HCT116 (cell line): ENCODE measurements around the gene LRRC4C. TPM values are rescaled to one million over a fixed set of nuclear protein-coding genes. Genes with fewer than 3 reads are reported as not detected.

Experiments
- ATAC-seq: fragments of 200-7000 bp; cut with Tn5 transposase; 2 replicates; pipeline ENCODE4 v1.9.1; 2020; ENCODE audit warnings: mild to moderate bottlenecking, moderate library complexity
- BruUV-seq: library from RNA; stranded (reverse); fragments of 400-500 nt; replicated peaks from 2 replicates; lab custom pipeline; 2021; lab: Mats Ljungman, UMichigan
- CTCF ChIA-PET: fragments of 300-600 bp; sonication (Branson Sonifier 250); formaldehyde crosslinking; loops from one replicate; lab custom pipeline; 2021; ENCODE audit warnings: antibody characterized with exemption; lab: Charles Lee
- POLR2A ChIA-PET: fragments of 300-600, 350-600 bp; sonication (Branson Sonifier 250); formaldehyde crosslinking; loops from one replicate; lab custom pipeline; 2021; ENCODE audit warnings: antibody characterized with exemption; lab: Charles Lee
- RAD21 ChIA-PET, 2 experiments: fragments of 300-600 bp; sonication (Branson Sonifier 250); formaldehyde crosslinking; loops; one replicate each; lab custom pipeline; 2023; ENCODE audit warnings: low total read pairs in 2 of 2; ENCODE audit not compliant: uncharacterized antibody in 2 of 2, unreplicated experiment in 2 of 2, low non-redundant PET in 1 of 2; lab: Charles Lee
- DNase-seq: peaks from one replicate; pipeline ENCODE4 v3.0.0-alpha.2; 2010; ENCODE audit warnings: low read depth, low spot score
- H2AFZ ChIP-seq: fragments of 200-600 bp; shearing (Covaris generic), sonication (generic); 2 replicates; pipeline ENCODE4 v1.6.1; 2017; ENCODE audit warnings: low read depth, mixed run types, mixed read lengths, antibody characterized with exemption, low read length; ENCODE audit not compliant: poor library complexity, severe bottlenecking
- H3K27ac ChIP-seq: 2 replicates; pipeline ENCODE4 v1.5.1; 2012; ENCODE audit warnings: low read depth, low read length
- H3K27me3 ChIP-seq: fragments of 200-600 bp; sonication (generic); 2 replicates; pipeline ENCODE4 v1.6.1; 2016; ENCODE audit warnings: mixed run types, low read length, mixed read lengths; ENCODE audit not compliant: insufficient read depth
- H3K36me3 ChIP-seq, 2 experiments: fragments of 200-500 bp in 1 of 2; fragments of 200-600 bp in 1 of 2; sonication (Bioruptor generic) in 1 of 2; sonication (generic) in 1 of 2; 2 replicates each; pipeline versions ENCODE4 v1.5.1 to v1.6.1; 2014 to 2016; ENCODE audit warnings: low read length in 2 of 2, inconsistent platforms in 1 of 2, mixed read lengths in 1 of 2, mixed run types in 1 of 2; ENCODE audit not compliant: insufficient read depth in 2 of 2, control insufficient read depth in 1 of 2
- H3K4me1 ChIP-seq, 2 experiments: fragments of 200-600 bp in 1 of 2; sonication (generic) in 1 of 2; 2 replicates each; pipeline versions ENCODE4 v1.5.1 to v1.6.1; 2012 to 2017; ENCODE audit warnings: low read length in 2 of 2, inconsistent platforms in 1 of 2, mild to moderate bottlenecking in 1 of 2, mixed read lengths in 1 of 2, mixed run types in 1 of 2, moderate library complexity in 1 of 2; ENCODE audit not compliant: insufficient read depth in 2 of 2, control insufficient read depth in 1 of 2
- H3K4me2 ChIP-seq: fragments of 200-600 bp; sonication (generic); 2 replicates; pipeline ENCODE4 v1.6.1; 2017; ENCODE audit warnings: mixed run types, low read length, mixed read lengths
- H3K4me3 ChIP-seq, 2 experiments: fragments of 200-600 bp in 1 of 2; sonication (generic) in 1 of 2; replicated peaks in 1 of 2; 2 replicates each; pipeline ENCODE4 v1.5.1; 2011 to 2016; ENCODE audit warnings: low read length in 2 of 2, control low read depth in 1 of 2, low read depth in 1 of 2, mild to moderate bottlenecking in 1 of 2, mixed read lengths in 1 of 2, mixed run types in 1 of 2
- H3K79me2 ChIP-seq: fragments of 200-600 bp; sonication (generic); 2 replicates; pipeline ENCODE4 v1.6.1; 2017; ENCODE audit warnings: mild to moderate bottlenecking, mixed run types, low read length, moderate library complexity, mixed read lengths; ENCODE audit not compliant: insufficient read depth
- H3K9ac ChIP-seq: fragments of 200-600 bp; sonication (generic); 2 replicates; pipeline ENCODE4 v1.6.1; 2016; ENCODE audit warnings: low read length, mixed read lengths
- H3K9me2 ChIP-seq: fragments of 200-600 bp; sonication (generic), shearing (Covaris generic); 2 replicates; pipeline ENCODE4 v1.6.1; 2017; ENCODE audit warnings: mixed run types, mild to moderate bottlenecking, moderate library complexity; ENCODE audit not compliant: insufficient read depth
- H3K9me3 ChIP-seq, 2 experiments: fragments of 200-500 bp in 1 of 2; fragments of 200-600 bp in 1 of 2; sonication (Bioruptor generic) in 1 of 2; sonication (generic) in 1 of 2; 2 replicates each; pipeline ENCODE4 v1.6.1; 2014 to 2017; ENCODE audit warnings: low read length in 2 of 2, mixed read lengths in 2 of 2, inconsistent platforms in 1 of 2, low read depth in 1 of 2, mild to moderate bottlenecking in 1 of 2, mixed run types in 1 of 2, moderate library complexity in 1 of 2; ENCODE audit not compliant: control insufficient read depth in 1 of 2, insufficient read depth in 1 of 2
- H4K20me1 ChIP-seq: fragments of 200-600 bp; sonication (generic), shearing (Covaris generic); 2 replicates; pipeline ENCODE4 v1.6.1; 2017; ENCODE audit warnings: mixed run types, mild to moderate bottlenecking, moderate library complexity; ENCODE audit not compliant: insufficient read depth
- CBX3 ChIP-seq: IDR thresholded peaks from 2 replicates; pipeline ENCODE4 v1.6.1; 2012; ENCODE audit warnings: low read depth
- CEBPB ChIP-seq: IDR thresholded peaks from 2 replicates; pipeline ENCODE4 v1.6.1; 2012; ENCODE audit warnings: low read depth
- EGR1 ChIP-seq: IDR thresholded peaks from 2 replicates; pipeline ENCODE4 v1.6.1; 2012; ENCODE audit warnings: low read depth
- ELF1 ChIP-seq: IDR thresholded peaks from 2 replicates; pipeline ENCODE4 v1.6.1; 2012; ENCODE audit warnings: low read depth, borderline replicate concordance
- EZH2 ChIP-seq: fragments of 200-600 bp; sonication (generic); IDR thresholded peaks from 2 replicates; pipeline ENCODE4 v1.6.1; 2017; ENCODE audit warnings: antibody characterized with exemption, mixed run types
- EZH2phosphoT487 ChIP-seq: fragments of 200-600 bp; IDR thresholded peaks from 2 replicates; pipeline ENCODE4 v1.6.1; 2018; ENCODE audit warnings: antibody characterized with exemption, borderline replicate concordance
- FOSL1 ChIP-seq: IDR thresholded peaks from 2 replicates; pipeline ENCODE4 v1.6.1; 2012; ENCODE audit warnings: low read depth
- JUND ChIP-seq: IDR thresholded peaks from 2 replicates; pipeline ENCODE4 v1.6.1; 2012
- POLR2A ChIP-seq: IDR thresholded peaks from 2 replicates; pipeline ENCODE4 v1.7.0; 2011; ENCODE audit warnings: borderline replicate concordance; ENCODE audit not compliant: insufficient read depth, insufficient read length; ENCODE audit errors: extremely low read depth
- POLR2AphosphoS5 ChIP-seq: IDR thresholded peaks from 2 replicates; pipeline ENCODE4 v1.6.1; 2011; ENCODE audit warnings: mild to moderate bottlenecking, low read depth, low read length, moderate library complexity
- RAD21 ChIP-seq: IDR thresholded peaks from 2 replicates; pipeline ENCODE4 v1.6.1; 2012; ENCODE audit warnings: low read depth, mild to moderate bottlenecking
- SIN3A ChIP-seq: IDR thresholded peaks from 2 replicates; pipeline ENCODE4 v1.6.1; 2012; ENCODE audit warnings: low read depth
- SP1 ChIP-seq: IDR thresholded peaks from 2 replicates; pipeline ENCODE4 v1.6.1; 2012; ENCODE audit warnings: low read depth
- SRF ChIP-seq: IDR thresholded peaks from 2 replicates; pipeline ENCODE4 v1.6.1; 2012; ENCODE audit warnings: low read depth
- ZFX ChIP-seq: fragments of 450-650 bp; IDR thresholded peaks from 2 replicates; pipeline ENCODE4 v1.6.1; 2017
- ZNF274 ChIP-seq: fragments of 200-500 bp; sonication (Bioruptor generic); IDR thresholded peaks from 2 replicates; pipeline ENCODE4 v1.6.1; 2014; ENCODE audit warnings: mild to moderate bottlenecking, low read depth, low read length, inconsistent platforms
- intact Hi-C: fragments of 100-400 bp; cut with micrococcal nuclease; formaldehyde crosslinking; loops from 2 replicates; pipeline ENCODE4 v1.10.0; 2022
- total RNA-seq: library from RNA; stranded (reverse); gene quantifications from one replicate; pipeline ENCODE4 v1.2.1, GENCODE V29; 2021; ENCODE audit not compliant: unreplicated experiment
- TF ChIP-seq, protein P1 (sequence below): IDR thresholded peaks from 2 replicates; pipeline ENCODE4 v1.6.1; 2012; ENCODE audit warnings: low read depth
- TF ChIP-seq, protein P2 (sequence below): IDR thresholded peaks from 2 replicates; pipeline ENCODE4 v1.6.1; 2012
- TF ChIP-seq, protein P3 (sequence below): IDR thresholded peaks from 2 replicates; pipeline ENCODE4 v1.6.1; 2012

LRRC4C gene
- total RNA-seq, 1 experiment from 2014 or later: not detected

DNA sequence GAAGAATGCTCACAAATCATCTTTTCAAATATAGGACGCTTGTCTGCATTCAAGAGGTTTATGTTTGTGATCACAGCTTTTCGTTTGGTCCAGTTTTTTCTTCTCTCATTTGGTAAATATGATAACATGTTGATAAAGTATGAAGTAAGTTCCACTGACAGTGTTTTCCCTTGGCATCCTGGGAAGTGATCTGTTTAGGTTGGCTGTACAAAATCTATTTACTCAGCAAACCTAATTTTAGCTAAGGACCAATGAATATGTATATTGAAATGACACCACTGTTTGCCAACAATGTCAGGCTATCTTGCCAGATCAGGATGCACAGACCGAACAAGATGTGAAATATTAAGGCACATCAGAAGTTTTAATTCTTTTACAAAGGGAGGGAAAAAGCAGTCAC lies 1230.8 kb downstream of the LRRC4C start:
- no peaks in the 10 kb centered on the region for H4K20me1 ChIP-seq
- no peak overlapping the region for H3K4me2 ChIP-seq
- H3K4me1 ChIP-seq: no peaks in the 10 kb centered on the region
- no peak for TF ChIP-seq FOSL1
- TF ChIP-seq POLR2AphosphoS5: no peak
- TF ChIP-seq EGR1: no peak
- no peak for TF ChIP-seq EZH2phosphoT487
- no peak for TF ChIP-seq SIN3A
- TF ChIP-seq CEBPB: no peak
- TF ChIP-seq ZNF274: no peak
- TF ChIP-seq ELF1: no peak
- TF ChIP-seq RAD21: no peak
- TF ChIP-seq, protein P1, sequence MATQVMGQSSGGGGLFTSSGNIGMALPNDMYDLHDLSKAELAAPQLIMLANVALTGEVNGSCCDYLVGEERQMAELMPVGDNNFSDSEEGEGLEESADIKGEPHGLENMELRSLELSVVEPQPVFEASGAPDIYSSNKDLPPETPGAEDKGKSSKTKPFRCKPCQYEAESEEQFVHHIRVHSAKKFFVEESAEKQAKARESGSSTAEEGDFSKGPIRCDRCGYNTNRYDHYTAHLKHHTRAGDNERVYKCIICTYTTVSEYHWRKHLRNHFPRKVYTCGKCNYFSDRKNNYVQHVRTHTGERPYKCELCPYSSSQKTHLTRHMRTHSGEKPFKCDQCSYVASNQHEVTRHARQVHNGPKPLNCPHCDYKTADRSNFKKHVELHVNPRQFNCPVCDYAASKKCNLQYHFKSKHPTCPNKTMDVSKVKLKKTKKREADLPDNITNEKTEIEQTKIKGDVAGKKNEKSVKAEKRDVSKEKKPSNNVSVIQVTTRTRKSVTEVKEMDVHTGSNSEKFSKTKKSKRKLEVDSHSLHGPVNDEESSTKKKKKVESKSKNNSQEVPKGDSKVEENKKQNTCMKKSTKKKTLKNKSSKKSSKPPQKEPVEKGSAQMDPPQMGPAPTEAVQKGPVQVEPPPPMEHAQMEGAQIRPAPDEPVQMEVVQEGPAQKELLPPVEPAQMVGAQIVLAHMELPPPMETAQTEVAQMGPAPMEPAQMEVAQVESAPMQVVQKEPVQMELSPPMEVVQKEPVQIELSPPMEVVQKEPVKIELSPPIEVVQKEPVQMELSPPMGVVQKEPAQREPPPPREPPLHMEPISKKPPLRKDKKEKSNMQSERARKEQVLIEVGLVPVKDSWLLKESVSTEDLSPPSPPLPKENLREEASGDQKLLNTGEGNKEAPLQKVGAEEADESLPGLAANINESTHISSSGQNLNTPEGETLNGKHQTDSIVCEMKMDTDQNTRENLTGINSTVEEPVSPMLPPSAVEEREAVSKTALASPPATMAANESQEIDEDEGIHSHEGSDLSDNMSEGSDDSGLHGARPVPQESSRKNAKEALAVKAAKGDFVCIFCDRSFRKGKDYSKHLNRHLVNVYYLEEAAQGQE: no peak
- no peak for TF ChIP-seq SP1
- TF ChIP-seq JUND: no peak
- no peak for TF ChIP-seq EZH2
- TF ChIP-seq, protein P2, sequence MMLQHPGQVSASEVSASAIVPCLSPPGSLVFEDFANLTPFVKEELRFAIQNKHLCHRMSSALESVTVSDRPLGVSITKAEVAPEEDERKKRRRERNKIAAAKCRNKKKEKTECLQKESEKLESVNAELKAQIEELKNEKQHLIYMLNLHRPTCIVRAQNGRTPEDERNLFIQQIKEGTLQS: no peak
- no peak for TF ChIP-seq CBX3
- TF ChIP-seq, protein P3, sequence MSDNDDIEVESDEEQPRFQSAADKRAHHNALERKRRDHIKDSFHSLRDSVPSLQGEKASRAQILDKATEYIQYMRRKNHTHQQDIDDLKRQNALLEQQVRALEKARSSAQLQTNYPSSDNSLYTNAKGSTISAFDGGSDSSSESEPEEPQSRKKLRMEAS: no peak
- TF ChIP-seq SRF: no peak
- TF ChIP-seq ZFX: no peak
- no peak for TF ChIP-seq POLR2A
- TF ChIP-seq, all 23 proteins: peak for 0
- BruUV-seq: no TSS peak
- ChIA-PET RAD21 (no interaction called here), CTCF (no interaction called here), POLR2A (no interaction called here)
- intact Hi-C loops: no loop called here
- Histone ChIP-seq H2AFZ (no peak overlapping the region), H3K9ac (no peak overlapping the region), H3K9me3 (peaks cover 9 to 14% of the 10 kb centered on the region in 2 experiments; a peak in 2 of 4 replicates), H3K9me2 (no peaks in the 10 kb centered on the region), H3K36me3 (no peaks in the 10 kb centered on the region), H3K79me2 (no peaks in the 10 kb centered on the region), H3K4me3 (no peak overlapping the region), H3K27me3 (no peaks in the 10 kb centered on the region), H3K27ac (no peak overlapping the region)
- ATAC-seq (no peak), DNase-seq (no peak)
